Bronchial epithelial cell (primary cell): ENCODE results near the gene ARPC3. TPM values are rescaled to one million over a fixed set of nuclear protein-coding genes. Genes with fewer than 3 reads are reported as not detected.
"Not testable (repeated sequence)": the region's sequence is repeated elsewhere in the genome, so short reads cannot be mapped to it uniquely, and the experiment has no call there.

ENCODE experiments used
- DNase-seq: peaks from one replicate; pipeline ENCODE4 v3.0.0-alpha.2; 2010; ENCODE audit warnings: low read depth
- FAIRE-seq: peaks from 2 replicates; lab custom pipeline; 2011; peaks lifted over from hg19 to GRCh38; lab: Jason Lieb, UNC
- H3K27me3 ChIP-seq: 2 replicates; pipeline ENCODE4 v1.5.1; 2011; ENCODE audit warnings: low read length; ENCODE audit not compliant: control insufficient read depth, insufficient read depth
- H3K36me3 ChIP-seq: 2 replicates; pipeline ENCODE4 v1.5.1; 2011; ENCODE audit warnings: low read length; ENCODE audit not compliant: control insufficient read depth, insufficient read depth
- H3K4me3 ChIP-seq: 2 replicates; pipeline ENCODE4 v1.5.1; 2011; ENCODE audit warnings: mild to moderate bottlenecking, low read depth, low read length, control low read depth
- total RNA-seq: library from RNA; depleted of rRNA; stranded (reverse); fragments of >200 nt; gene quantifications from 2 replicates; pipeline ENCODE4 v1.2.1, GENCODE V29; 2014
- TF ChIP-seq, protein P1 (sequence below): IDR thresholded peaks from 2 replicates; pipeline ENCODE4 v1.5.1; 2011; ENCODE audit warnings: mild to moderate bottlenecking, moderate library complexity, low read length, control low read depth, inconsistent platforms; ENCODE audit not compliant: insufficient read depth, severe bottlenecking

ARPC3 gene
- total RNA-seq, 1 donor from 2014 or later, result 210 TPM

DNA sequence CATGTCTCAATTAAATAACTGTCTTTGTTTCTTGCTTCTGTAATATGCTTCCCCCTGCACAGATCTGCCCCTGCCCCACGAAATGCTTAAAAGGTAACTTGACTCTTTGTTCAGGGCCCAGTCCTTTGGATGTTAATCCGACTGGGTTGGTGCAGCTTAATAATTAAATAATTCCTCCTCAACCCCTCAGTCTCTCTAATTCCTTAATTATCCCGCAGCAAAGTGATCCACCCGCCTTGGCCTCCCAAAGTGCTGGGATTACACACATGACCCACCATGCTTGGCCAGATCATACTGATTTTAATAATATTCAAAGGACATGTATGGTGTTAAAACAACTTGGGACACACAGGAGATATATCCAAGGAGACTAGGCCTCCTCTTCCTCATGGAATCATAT lies 28.4 kb downstream of the ARPC3 start:
- FAIRE-seq, result no peak
- TF ChIP-seq, protein P1, sequence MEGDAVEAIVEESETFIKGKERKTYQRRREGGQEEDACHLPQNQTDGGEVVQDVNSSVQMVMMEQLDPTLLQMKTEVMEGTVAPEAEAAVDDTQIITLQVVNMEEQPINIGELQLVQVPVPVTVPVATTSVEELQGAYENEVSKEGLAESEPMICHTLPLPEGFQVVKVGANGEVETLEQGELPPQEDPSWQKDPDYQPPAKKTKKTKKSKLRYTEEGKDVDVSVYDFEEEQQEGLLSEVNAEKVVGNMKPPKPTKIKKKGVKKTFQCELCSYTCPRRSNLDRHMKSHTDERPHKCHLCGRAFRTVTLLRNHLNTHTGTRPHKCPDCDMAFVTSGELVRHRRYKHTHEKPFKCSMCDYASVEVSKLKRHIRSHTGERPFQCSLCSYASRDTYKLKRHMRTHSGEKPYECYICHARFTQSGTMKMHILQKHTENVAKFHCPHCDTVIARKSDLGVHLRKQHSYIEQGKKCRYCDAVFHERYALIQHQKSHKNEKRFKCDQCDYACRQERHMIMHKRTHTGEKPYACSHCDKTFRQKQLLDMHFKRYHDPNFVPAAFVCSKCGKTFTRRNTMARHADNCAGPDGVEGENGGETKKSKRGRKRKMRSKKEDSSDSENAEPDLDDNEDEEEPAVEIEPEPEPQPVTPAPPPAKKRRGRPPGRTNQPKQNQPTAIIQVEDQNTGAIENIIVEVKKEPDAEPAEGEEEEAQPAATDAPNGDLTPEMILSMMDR, result no peak
- Histone ChIP-seq H3K36me3 (no peaks in the 10 kb centered on the region), H3K27me3 (no peaks in the 10 kb centered on the region), H3K4me3 (no peak overlapping the region)
- DNase-seq, result no peak

DNA sequence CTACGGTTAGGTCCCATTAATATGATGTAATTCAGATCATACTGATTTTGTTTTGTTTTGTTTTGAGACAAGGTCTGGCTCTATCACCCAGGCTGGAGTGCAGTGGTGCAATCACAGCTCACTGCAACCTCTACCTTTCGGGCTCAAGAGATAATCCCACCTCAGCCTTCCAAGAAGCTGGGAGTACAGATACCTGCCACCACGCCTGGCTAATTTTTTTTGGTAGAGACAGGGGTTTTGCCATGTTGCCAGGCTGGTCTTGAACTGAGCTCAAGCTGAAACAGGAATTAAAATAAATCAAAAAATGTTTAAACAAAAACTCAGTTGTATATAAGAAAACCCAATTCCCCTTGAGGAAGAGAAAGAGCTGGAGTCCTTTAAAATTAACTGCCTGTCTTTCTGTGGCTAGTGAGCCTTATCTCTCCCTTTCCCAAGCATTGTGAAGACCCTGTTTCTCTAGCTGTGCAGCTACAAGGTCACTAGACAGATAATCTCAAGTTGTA lies 28.9 kb downstream of the ARPC3 start:
- no peak overlapping the region for H3K4me3 ChIP-seq
- TF ChIP-seq, protein P1, result no peak
- H3K27me3 ChIP-seq, result no peaks in the 10 kb centered on the region
- DNase-seq (no peak), FAIRE-seq (no peak)
- no peaks in the 10 kb centered on the region for H3K36me3 ChIP-seq

DNA sequence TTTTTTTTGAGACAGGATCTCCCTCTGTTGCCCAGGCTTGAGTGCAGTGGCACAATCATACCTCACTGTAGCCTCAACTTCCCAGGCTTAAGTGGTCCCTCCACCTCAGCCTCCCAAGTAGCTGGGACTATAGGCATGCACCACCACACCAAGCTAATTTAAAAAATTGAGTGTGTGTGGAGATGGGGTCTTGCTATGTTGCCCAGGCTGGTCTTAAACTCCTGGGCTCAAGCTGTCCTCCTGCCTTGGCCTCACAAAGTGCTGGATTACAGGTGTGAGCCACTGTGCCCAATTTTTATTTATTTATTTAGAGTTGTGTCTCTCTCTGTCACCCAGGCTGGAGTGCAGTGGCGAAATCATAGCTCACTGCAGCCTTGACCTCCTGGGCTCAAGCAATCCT lies 29.5 kb downstream of the ARPC3 start:
- not testable (repeated sequence) for DNase-seq, FAIRE-seq, H3K27me3 ChIP-seq, H3K36me3 ChIP-seq, H3K4me3 ChIP-seq

DNA sequence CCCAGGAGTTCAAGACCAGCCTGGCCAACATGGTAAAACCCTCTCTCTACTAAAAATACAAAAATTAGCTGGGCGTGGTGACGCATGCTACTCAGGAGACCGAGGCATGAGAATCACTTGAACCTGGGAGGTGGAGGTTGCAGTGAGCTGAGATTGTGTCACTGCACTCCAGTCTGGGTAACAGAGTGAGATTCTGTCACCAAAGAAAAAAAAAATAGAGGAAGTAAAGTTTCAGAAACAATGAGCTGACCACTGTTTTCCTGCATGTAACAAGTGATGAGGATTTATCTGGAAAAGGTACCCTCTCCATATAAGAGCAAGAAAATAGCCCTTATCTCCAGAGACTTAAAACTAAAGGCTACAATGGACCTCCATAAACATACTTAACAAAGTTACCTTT lies 33.0 kb downstream of the ARPC3 start:
- not testable (repeated sequence) for H3K27me3 ChIP-seq, DNase-seq, FAIRE-seq, H3K36me3 ChIP-seq, H3K4me3 ChIP-seq

DNA sequence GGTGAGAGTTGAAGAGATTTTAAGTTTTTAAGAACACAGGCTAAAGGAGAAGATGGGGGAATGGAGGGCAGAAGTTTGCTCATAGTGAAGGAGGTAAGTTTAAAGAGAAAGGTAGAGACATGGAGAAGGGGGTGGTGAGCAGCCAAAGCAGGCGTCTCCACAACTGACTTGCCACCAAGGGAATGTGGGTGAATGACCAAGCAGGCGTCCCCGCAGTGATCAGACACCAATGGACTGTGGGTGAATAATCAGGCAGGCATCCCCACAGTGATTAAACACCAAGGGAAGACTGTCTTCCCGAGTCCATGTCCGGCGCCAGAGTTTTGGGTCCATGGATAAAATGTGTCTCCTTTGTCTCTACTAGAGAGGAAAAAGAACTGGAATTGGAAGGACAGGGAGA lies 40.1 kb downstream of the ARPC3 start:
- H3K4me3 ChIP-seq, H3K36me3 ChIP-seq, H3K27me3 ChIP-seq, FAIRE-seq, DNase-seq: not testable (repeated sequence)

DNA sequence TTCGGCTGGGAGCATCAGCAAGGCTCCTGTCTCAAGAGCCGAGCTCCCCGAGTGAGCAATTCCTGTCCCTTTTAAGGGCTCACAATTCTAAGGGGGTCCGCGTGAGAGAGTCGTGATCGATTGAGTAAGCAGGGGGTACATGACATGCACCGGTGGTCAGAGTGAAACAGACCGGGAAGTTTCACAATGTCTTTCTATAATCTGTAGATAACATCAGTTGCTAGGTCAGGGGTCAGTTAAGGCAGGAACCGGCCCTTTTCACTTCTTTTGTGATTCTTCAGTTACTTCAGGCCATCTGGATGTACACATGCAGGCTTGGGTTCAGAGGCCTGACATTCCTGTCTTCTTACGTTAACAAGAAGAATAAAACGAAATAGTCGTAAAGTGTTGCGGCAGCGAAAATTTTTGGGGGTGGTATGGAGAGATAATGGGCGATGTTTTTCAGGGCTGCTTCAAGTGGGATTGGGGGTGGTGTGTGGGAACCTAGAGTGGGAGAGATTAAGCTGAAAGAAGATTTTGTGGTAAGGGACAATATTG lies 44.9 kb downstream of the ARPC3 start:
- FAIRE-seq, H3K27me3 ChIP-seq, H3K36me3 ChIP-seq, DNase-seq, H3K4me3 ChIP-seq: not testable (repeated sequence)

DNA sequence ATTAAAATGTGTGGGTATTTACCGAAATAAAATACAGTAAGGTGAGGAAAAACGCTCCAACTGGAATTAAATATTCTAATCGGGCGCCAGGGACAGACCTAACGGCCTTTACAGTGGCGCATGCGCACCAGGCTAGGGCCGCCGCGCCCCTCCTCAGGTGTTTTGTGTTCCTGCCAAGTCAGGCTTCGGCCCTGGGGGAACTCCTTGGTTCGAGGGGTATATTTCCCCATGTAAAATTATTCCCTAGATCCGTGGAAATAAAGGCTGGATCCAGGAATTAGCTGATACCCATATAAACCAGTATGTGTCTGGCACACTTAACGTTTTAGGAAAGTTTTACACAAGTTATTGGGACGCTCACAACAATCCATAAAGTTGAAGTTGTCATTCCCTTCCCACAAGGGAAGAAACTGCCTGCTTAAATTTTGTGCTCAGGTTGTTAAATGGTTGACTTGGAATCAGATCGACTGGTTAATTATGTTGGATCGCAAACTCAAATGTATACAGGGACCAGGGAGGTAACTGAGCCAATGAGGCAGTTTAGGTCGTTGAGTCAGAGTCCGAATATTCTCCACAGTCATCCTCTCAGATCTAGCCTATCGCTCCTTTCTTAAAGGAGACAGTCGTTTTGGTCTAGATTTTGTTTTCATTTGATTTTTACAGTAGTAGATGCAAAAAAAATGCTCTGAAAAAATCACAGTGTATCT lies 46.0 kb downstream of the ARPC3 start:
- no peak for FAIRE-seq

More for the DNA sequence above, 46.0 kb downstream of the ARPC3 start:
- TF ChIP-seq, protein P1, result no peak
- H3K36me3 ChIP-seq, result no peaks in the 10 kb centered on the region
- no peaks in the 10 kb centered on the region for H3K27me3 ChIP-seq
- peak; percentile 47 for DNase-seq
- H3K4me3 ChIP-seq, result peak overlapping the region; percentile 93
